NCI-H345 treated with DMSO at 0.1 percent for 48 hours (cell line): ENCODE results near the gene MYL5.
"Not testable (repeated sequence)": the region's sequence is repeated elsewhere in the genome, so short reads cannot be mapped to it uniquely, and the experiment has no call there.

Experiments used
- DNase-seq: peaks from one replicate; lab custom pipeline; 2025; ENCODE audit not compliant: unreplicated experiment; lab: John Stamatoyannopoulos, UW

Gene MYL5

GRCh38 chr4:656436-657337, 17.7 kb upstream of the MYL5 start:
- DNase-seq, result no peak

GRCh38 chr4:657338-657833, 17.0 kb upstream of the MYL5 start:
- no peak for DNase-seq

DNA sequence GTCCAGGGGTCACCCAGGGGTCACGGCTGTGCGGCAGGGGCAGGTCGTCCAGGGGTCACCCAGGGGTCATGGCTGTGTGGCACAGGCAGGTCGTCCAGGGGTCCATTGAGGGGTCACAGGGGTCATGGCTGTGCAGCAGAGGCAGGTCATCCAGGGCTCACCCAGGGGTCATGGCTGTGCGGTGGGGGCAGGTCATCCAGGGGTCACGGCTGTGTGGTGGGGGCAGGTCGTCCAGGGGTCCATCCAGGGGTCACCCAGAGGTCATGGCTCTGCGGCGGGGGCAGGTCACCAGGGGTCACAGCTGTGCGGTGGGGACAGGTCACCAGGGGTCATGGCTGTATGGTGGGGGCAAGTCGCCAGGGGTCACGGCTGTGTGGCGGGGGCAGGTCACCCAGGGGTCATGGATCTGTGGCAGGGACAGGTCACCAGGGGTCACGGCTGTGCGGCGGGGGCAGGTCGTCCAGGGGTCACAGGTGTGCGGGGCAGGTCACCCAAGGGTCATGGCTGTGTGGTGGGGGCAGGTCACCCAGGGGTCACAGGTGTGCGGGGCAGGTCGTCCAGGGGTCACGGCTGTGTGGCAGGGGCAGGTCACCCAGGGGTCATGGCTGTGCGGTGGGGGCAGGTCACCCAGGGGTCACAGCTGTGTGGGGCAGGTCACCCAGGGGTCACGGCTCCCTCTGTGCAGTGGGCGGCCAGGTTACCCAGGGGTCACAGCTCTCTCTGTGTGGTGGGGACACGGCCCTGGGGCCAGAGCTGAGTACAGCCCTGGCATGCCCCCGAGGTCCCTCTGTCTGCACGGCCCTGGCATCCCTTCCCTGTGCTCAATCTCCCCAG, 16.3 kb upstream of the MYL5 start:
- no peak for DNase-seq

DNA sequence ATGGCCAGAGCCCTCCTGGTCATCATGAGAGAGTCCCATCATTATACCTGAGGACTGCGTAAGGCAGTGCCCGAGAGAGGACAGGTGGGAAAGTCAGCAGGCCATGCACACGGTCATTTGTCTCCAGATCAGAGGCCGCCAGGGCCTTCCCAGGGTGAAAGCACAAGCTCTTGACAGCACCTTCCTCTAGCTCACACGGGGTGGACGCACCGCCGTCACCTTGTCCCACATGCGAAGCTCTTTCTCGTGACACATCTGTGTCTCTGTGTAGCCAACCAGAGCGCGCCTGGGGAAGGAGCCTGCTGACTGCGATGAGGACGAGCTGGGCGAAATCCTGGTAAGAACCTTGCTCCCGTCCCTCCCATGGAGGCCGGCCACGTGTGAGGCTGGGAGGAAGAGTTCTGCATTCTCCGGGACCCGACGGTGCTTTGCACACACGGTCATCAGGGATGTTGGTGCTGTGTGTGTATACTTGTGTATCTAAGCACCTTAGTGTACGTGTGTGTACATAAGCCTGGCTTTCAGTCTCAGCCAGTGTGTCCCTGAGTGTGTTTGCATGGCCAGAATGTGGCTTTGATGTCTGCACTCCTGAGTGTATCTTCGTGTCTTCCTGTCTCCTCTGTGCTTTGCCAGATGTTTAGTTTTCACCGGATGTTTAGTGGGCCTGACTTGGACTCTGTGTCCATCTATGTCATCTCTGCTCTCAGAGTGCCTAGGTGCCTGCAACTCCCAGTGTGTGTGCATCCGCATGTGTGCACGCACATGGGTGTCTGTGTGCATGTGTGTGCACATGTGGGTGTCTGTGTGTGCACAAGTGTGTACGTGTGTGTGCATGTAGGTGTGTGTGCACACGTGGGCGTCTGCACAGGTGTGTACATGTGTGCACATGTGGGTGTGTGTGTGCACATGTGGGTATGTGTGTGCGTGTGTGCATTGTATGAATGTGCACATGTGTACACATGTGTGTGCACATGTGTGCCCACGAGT, 15.4 kb upstream of the MYL5 start:
- DNase-seq, result no peak

- DNase-seq, result no peak
These were observed 14.5 kb upstream of the MYL5 start for GRCh38 chr4:659851-660250.

- no peak for DNase-seq
These were observed 13.9 kb upstream of the MYL5 start for GRCh38 chr4:660401-660800.

DNA sequence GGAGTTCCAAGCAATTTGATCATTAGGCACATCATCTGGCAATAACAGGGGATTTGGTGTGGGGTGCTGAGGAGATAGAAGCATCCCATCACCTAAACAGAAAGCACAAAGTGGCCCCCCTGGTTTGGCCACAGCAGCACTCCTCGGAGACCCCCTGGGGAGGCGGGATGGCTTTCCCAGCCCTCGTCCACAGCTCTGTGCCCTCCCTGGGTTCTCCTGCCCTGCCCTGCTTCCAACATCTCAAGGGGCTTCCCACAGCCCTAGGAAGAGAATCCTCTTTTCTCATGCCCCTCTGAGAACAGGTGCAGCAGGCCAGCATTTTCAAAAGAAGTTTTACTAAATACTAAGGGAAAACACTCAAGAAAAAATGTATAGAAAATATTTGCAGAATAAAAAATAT, 13.1 kb upstream of the MYL5 start:
- no peak for DNase-seq

GRCh38 chr4:661881-662761, 12.2 kb upstream of the MYL5 start:
- no peak for DNase-seq

- no peak for DNase-seq
These were observed 11.3 kb upstream of the MYL5 start for GRCh38 chr4:663046-663437.

DNA sequence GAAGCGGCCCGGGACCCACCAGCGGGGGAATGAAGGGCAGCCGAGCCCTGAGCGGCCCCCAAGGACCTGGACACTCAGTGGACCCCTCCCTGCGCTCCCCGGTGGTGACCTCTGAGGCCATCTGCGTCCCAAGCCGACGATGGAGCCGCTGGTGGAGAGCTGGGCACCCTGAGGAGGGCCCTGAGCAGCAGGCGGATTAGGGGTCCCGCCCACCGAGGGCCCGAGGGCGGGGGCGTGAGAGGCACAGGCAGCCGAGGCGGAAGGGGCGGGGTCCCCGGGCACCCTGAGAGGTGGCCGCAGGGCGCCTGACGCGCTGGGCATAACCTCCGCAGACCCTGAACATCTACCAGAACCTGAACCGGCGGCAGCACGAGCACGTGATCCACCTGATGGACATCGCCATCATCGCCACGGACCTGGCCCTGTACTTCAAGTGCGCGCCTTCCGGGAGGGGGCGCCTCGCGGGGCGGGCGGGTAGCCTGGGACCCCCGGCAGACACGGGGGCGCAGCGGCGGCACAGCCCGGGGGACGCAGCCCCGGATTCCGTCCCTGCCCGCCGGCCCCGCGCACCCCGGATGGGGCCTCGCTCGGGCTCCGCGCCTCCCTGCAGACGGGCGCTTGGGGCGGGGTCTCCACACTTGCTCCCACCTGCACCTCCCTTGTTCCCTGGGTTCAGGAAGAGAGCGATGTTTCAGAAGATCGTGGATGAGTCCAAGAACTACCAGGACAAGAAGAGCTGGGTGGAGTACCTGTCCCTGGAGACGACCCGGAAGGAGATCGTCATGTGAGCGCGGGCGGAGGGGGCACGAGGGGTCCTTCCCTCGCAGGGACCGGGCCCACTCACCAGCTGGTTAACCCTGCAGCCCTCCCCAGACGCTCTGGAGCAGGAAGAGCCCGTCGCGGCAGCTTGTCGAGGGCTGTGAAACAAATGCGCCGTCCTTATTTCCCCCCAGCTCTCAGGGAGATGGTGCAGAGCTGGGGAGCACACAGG, 10.6 kb upstream of the MYL5 start:
- no peak for DNase-seq

GRCh38 chr4:664713-665231, 9.6 kb upstream of the MYL5 start:
- DNase-seq, result no peak

DNA sequence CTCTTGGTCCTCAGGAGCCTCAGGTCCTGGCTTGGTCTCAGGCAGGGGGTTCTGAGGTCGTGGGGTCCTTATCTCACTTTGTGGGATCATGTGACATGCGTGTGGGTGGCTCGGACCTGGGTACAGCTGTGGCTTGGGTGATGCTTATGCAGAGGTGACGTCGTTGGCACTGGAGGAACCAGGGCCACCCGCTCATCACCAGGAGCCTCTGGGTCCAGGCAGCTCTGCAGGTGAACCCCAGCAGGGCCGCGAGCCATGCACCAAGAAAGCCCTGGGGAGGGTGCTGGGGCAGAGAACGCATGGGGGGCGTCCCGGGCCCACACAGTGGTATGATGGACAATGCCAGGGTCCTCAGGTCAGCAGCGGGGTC, 9.0 kb upstream of the MYL5 start:
- no peak for DNase-seq

- no peak for DNase-seq
These were observed 8.4 kb upstream of the MYL5 start for GRCh38 chr4:665751-666435.

DNA sequence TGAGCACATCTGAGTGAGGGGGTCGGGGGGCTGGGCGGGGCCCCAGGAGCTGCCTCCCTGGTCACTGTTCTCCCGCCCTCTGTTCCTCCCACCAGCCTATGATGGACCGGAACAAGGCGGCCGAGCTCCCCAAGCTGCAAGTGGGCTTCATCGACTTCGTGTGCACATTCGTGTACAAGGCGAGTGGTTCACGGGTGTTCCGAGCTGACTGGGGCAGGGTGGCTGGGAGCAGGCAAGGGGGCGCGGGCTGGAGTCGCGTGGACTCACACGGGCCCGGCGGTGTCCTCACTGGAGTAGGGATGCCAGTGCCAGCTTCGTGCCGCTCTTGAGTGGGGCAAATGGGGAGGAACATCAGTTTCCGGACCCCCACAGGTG, 7.9 kb upstream of the MYL5 start:
- DNase-seq, result no peak

GRCh38 chr4:666822-667544, 7.4 kb upstream of the MYL5 start:
- no peak for DNase-seq

DNA sequence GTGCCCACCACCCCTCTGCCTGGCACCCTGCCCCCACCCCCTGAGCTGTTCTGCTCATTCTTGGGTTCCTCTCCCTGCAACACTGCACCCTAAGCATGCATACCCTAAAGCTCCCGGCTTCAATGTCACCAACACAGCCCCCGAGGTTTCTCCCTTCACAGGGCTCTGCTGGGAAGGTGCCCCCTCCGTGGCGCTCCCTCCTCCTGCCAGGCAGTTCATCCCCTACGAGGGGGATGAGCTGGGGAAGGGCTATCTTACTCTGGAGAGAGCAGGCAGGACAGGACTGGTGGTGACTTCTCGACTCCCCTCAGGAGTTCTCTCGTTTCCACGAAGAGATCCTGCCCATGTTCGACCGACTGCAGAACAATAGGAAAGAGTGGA, 6.8 kb upstream of the MYL5 start:
- DNase-seq, result no peak

- DNase-seq, result not testable (repeated sequence)
These were observed 6.1 kb upstream of the MYL5 start for GRCh38 chr4:668219-668618.
